Cardiac fibroblast (primary cell): ENCODE data around the gene ATRIP.
A peak's percentile ranks its signal among the peaks of the same experiment; 100 is the strongest.

ENCODE experiments used
- DNase-seq, 2 donors: peaks; one replicate each; pipeline versions ENCODE4 v3.0.0 to v3.0.0-alpha.2; 2010; ENCODE audit warnings: low read depth in 2 of 2
- H3K4me3 ChIP-seq, 2 donors: replicated peaks in 1 of 2; 1 replicate in 1 of 2; 2 replicates in 1 of 2; pipeline ENCODE4 v1.5.1; 2011; ENCODE audit warnings: low read depth in 2 of 2, low read length in 2 of 2, mild to moderate bottlenecking in 2 of 2, moderate library complexity in 1 of 2
- CTCF ChIP-seq: IDR thresholded peaks from one replicate; pipeline ENCODE4 v1.5.1; 2011; ENCODE audit warnings: low read depth, mild to moderate bottlenecking, low read length, inconsistent platforms

The ATRIP gene

GRCh38 chr3:48504051-48504946, 57.8 kb downstream of the ATRIP start, which contains the start of gene SHISA5:
Gene SHISA5 (minus strand): TSS chr3:48504174. CDS start chr3:48504094, 80 bp downstream.
- peak within 1 kb of the TSS; percentile 77 to 87 for H3K4me3 ChIP-seq
- TF ChIP-seq CTCF: no peak
- peak; percentile 54 to 87 for DNase-seq

DNA sequence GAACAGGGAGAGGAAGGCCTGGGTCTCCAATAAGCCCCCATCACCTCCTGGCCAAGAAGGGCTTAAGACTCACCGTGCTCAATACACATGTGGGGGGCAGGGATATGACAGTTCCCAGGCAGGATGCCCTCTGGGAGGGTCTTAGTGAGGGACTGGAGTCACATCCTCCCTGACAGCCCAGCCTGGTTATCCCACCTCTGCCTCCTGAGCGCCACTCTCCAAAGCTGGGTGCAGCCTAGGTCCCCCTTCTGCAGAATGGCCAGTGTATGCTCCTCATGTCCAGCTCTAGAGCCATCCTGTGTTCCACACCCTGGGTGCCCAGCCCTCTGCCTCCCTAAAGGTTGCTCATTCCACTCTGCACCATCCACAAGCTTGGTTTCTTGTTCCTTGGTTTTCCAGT, 58.6 kb downstream of the ATRIP start:
- TF ChIP-seq CTCF: no peak
- no peak overlapping the region for H3K4me3 ChIP-seq
- DNase-seq: no peak

DNA sequence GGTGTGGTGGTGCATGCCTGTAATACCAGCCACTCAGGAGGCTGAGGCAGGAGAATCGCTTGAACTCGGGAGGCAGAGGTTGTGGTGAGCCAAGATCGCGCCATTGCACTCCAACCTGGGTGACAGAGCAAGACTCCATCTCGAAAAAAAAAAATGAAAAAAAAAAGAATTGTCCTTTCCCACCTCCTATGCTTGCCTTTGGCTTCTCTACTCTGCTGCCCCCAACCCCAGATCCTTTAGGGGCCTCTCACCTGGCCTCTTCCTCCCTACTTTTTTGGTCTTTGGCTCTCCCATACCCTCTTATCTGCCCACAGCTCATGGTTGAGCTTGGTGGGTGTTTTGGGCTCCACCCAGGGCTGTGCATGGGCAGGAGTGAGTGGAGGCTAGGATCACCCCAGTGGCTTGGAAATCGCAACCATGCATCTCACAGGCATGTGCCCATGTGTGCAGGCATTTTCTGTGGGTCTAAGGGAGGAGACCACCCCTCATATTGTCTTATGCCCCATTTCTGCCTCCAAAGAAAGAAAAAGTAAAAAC, 59.5 kb downstream of the ATRIP start:
- H3K4me3 ChIP-seq: no peak overlapping the region
- DNase-seq: no peak
- TF ChIP-seq CTCF: no peak

DNA sequence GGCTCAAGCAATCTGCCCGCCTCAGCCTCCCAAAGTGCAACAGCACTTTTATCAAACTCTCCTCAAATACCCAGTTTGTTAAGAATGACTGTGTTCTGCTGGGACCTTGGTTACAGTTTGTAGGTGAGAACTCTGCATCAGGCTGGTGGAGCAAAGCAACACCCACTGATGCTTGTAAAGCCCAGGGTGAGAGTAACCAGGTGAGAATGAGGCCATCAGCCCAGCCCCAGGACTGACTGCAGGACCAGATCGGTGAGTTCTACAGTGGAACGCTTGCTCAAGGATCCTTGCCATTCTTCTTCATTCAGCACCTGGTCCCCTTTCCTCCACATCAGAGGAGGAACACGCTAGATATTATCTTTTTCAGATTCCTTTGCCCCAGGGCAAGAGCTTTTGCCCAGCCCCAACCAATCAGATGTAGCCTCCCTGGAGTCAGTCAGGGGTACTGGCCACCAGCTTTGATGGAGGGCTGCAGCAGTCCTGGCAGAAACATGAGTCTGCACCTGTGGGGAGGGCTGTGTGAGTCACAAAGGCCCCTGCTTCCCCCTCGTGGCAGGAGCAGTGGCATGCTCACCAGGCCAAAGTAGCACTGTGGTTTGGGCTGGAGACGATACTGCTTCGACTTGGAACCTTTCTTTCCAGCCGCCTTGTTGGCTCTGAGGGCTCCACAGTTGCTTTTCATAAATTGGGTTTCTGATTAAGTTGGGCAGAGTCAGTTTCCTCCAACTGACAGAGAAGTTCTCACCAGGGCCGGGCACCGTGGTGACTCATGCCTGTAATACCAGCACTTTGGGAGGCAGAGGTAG, 60.9 kb downstream of the ATRIP start:
- no peak overlapping the region for H3K4me3 ChIP-seq
- peak; percentile 54 to 64 for DNase-seq
- peak; percentile 44 for TF ChIP-seq CTCF

GRCh38 chr3:48511551-48511950, 65.0 kb downstream of the ATRIP start:
- no peak for TF ChIP-seq CTCF
- H3K4me3 ChIP-seq: no peak overlapping the region
- no peak for DNase-seq

DNA sequence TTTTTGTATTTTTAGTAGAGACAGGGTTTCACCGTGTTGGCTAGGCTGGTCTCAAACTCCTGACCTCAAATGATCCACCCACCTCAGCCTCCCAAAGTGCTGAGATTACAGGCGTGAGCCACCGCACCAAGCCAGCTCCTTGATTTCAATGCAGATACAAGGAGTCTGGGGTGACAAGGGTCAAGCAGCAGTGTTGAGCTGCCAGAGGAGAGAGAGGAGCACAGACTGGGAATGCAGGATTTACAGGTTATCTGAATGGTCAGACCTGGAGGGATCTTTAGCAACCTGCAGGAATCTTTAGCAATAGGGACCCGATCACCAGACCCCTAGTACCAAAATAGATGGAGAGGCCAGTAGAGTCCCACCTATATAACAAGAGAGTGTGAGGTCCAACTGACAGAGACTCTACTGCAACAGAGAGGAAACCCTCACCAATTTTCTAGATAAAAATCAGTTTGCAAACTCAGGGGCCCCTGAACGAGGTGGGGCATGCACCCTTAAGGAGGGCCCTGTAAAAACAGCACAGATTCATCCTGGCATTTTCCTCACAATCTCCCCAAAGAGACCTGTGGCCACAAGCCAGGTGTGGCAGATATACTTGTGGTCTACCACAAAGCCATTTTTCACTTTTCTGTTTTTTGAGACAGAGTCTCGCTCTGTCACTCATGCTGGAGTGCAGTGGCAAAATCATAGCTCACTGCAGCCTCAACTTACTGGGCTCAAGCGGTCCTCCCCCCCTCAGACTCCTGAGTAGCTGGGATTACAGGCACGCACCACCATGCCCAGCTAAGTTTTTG, 68.1 kb downstream of the ATRIP start:
- DNase-seq: no peak
- no peak for TF ChIP-seq CTCF
- no peak overlapping the region for H3K4me3 ChIP-seq
